Activated CD4-positive, CD25-positive, alpha-beta regulatory T cell (primary cell): Measurements from ENCODE around the gene PRDM11.
A peak's percentile ranks its signal among the peaks of the same experiment; 100 is the strongest.
"Not testable (repeated sequence)": the region's sequence is repeated elsewhere in the genome, so short reads cannot be mapped to it uniquely, and the experiment has no call there.

Experiments
- DNase-seq, 4 experiments: peaks; one replicate each; lab custom pipeline; 2025; lab: John Stamatoyannopoulos, UW

Gene PRDM11

DNA sequence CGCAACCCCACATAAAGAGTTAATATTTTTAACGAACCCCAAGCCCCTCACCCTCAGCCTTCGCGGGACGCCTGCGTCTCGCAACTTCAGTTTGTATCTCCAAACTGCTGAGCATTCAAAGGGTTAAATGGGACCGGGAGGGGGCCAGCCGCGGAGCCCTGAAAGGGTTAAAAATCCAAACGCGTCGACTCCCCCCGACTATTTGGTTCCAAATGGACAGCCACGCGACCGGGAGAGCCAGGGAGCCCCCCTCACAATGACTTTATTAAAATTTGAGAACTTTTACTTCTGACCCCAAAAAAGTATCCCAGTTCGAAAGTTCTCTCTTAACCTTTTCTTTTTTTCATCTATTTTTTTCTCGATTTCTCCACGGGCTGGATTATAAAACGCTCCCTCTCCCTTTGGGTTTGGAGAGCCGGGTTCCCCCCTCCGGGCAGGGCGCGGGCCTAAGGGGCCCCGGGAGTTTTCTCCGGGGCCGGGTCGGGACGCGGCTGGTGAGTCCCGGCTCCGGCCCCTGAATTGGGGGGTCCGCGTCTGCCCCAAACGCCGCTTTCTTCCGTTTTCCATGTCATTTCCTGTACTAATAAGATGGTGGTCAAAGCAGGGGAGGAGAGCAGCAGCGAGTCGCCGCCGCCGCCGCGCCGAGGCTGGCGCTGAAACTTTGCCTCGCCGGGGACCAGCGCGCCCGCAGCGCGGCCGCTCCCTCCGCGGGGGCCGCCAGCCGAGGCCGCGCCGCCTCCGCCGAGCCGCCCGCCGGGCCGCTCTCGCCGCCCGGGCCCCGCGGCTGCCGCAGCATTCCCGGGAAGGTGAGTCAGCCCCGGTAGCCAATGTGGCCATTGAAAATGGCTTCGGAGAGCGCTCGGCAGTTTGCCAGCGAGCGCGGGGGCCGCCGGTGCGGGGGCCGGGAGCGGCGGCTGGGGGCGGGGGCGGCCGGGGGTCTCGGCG, at the start of gene PRDM11:
Gene PRDM11, plus strand, starts transcription at position 568 of the 945 bp plus-strand sequence. CDS start 35,128 bp downstream, outside the sequence.
- peak in 2 of 4 experiments; percentile 32 to 34 for DNase-seq

DNA sequence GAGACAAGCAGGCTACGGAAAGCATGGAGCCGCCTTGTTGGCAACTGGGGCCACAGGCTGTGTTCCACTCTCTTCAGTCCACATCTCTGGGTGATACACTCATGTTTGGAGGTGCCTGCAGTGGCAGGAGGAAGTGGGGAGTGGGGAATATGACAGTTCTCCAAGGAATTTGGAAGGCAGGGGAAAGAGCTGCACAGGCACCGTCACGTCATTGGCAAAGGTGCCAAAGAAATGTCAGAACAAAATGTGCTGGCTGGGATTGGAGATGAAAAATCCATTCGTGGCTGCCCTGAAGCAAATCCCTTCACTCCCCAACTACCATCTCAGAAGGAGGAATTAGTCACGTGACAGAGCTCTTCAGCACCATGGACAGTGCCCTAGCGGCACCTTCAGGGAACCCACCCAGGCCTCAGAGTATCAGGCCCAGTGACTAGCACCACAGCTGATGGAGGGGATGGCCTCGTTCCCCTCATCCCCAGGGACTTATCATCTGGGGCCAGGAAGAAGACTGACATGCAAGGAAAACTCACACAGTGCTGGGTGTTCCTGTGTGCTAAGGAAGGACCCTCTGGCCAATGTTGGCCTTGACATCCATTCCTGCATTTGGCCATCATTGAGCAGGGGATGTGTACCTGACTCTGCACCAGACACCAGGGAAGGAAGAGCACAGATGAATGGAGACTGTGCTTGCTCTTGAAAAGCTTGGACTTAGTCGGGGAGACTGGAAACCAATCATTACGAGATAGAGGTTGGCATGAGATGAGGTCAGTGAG, 48.5 kb upstream of the PRDM11 start:
- no peak for DNase-seq

DNA sequence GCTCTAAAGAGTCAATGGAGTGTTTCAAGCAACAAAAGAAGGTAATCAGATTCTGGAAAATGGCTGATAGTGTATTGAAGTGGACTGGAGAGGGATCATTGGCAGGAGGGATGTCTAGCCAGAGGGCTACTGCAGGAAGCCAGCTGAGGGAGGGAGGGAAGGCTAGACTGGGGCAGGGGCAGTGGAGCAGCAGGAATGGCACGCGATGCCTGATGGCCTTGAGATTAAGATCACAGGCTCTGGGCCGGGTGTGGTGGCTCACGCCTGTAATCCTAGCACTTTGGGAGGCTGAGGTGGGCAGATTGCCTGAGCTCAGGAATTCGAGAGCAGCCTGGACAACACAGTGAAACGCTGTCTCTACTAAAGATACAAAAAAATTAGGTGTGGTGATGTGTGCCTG, 47.5 kb upstream of the PRDM11 start:
- no peak for DNase-seq

DNA sequence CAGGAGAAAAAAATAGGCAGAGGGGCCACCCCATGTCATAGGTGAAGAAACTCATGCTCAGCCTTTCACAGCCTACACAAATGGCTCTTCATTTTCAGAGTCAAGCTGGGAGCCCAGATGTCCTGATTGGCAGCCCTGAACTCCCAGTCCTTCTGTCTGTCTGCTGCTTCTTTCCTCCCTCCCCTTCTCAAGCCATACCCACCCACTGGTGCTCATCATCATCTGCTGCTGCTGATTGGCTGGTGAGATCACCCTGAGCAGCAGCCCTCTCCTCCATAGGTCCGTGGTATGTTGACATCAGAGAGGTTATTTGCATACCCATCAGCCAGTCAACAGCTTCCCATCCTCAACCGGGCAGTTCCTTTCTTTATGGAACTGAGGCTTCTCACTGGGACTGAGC, 46.1 kb upstream of the PRDM11 start:
- DNase-seq = no peak

DNA sequence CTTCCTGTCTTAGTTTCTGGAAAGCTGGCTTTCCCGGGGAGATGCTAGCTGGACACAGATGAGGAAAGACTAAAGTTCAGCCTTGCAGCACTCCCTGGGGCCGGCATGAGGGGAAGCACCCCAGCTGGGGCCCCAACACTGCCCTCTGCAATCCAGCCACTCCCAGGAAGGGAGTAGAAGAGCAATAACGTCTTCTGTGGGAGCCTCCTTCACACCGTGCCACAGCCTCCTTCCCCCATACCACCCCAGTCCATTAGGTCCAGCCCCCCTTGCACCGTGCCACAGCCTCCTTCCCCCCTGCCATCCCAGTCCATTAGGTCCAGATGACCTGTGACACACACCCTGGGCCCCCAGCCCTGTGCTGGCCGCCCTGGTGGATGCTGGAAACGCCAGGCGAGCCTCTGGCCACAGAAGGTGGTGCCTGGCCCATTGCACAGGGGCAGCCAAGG, 44.1 kb upstream of the PRDM11 start:
- no peak for DNase-seq

DNA sequence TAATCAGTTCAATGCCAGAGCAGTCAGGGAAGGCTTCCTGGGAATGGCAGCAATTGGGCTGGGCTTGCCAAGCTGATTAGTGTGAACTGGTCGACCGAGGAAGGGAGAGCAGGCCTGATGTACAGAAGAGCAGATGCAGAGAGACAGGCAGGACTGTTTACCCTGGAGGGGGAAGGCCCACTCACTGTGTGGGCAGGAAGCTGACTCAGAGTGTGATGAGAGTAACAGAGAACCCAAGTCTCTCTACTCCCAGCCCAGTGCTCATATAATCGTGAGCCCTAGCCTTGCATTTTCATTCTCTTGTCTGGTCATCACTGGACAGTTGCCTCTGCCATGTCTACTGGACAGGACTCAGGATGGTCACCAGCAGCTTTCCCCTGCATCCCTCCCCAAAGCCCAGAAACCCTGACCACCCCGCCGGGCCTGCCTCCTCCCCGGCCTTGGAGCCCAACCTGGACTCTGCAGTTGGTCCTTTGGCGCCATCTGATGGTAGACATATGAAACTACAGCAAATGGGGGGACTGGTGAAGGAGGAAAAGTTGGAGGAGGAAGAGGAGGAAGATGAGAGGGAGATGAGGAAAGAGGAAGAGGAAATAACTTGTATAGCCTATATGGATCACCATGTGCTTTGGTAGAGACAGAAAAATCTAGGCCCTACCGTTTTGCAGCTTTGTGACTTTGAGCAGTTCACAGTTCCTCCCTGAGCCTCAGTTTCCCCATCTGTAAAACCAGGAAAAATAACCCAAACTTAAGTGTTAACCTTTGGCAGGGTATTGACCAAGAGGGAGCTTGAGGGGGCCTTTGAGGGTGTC, 43.4 kb upstream of the PRDM11 start:
- peak in 2 of 4 experiments; percentile 11 to 41 for DNase-seq

DNA sequence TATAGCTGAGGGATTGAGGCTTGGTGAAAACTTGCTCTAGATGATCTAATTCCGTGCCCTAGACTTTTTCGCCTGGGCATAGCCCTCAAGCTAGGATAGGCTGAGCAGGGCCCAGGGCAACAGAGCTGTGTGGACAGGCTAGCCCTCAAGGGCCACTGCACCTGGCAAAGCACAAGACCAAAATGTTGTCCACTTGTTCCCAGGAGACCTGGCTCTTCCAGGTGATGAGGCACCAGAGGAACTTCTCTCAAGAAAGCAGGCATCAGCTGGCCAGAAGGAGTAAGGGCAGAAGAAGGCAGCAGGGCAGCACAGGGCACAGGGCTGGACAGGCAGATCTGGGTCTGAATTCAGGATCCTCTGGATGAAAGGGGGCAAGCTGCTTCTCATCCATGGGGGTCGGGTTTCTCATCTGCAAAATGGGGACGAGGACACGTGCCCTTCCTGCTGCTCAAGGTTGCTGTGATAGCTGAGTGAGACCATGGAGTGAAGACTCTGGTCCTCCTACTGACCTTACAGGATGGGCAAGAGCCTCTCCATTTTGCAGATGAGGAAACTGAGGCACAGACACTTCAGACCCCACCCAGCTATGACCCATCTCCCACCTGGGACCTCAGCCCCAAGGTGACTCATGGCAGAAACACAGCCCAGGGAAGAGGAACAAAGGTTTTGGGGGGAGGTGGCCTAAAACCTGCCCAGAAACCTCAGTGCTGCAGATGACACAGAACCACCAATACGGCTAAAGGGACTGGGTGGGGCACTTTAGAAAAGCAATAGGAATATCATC, 42.2 kb upstream of the PRDM11 start:
- no peak for DNase-seq

DNA sequence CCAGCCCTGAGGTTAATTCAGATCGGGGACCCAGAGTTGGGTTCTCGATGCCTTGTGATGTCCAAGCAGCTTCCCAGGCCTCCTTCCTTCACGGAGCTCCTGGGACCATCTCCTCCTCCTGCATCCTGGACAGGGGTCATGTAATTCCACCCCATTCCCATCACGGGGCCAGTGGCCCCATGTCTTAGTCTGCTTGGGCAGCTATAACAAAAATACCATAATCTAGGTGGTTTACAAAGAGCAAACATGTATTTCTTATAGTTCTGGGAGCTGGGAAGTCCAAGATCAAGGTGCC, 41.7 kb upstream of the PRDM11 start:
- no peak for DNase-seq

DNA sequence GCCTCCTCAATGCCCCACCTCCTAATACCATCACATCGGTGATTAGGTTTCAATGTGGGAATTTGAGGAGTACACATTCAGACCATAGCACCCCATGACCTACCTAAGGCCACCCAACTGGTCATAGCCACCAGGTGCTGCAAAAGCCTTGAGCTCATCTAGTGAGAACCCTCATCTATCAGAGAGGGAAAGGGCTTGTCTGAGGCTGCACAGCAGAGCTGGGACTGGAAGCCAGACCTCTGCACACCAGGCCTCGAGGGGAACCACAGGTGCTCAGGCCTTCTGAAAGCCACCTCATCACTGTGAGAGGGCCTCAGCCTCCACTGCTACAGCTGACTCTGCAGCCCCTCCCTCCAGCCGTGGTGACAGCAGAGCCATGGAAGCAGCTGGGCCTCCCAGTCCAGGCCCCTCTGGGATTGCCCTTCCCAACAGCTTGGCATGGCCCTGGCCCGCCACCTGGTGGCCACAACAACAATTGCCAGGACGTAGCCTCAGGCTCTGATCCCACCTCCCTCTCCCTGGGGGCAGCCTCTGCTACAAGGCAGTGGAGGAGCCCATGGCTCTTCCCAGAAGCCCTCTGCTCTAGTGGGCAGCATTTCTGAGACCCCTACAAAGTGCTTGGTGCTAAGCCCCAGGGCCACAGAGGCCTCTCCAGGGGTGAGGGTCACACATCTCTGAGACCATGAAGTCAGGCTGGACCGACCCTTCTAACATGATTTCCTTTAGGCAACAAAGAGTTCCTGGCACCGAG, 41.0 kb upstream of the PRDM11 start:
- DNase-seq = peak in 3 of 4 experiments; percentile 21 to 39 (median 27)

DNA sequence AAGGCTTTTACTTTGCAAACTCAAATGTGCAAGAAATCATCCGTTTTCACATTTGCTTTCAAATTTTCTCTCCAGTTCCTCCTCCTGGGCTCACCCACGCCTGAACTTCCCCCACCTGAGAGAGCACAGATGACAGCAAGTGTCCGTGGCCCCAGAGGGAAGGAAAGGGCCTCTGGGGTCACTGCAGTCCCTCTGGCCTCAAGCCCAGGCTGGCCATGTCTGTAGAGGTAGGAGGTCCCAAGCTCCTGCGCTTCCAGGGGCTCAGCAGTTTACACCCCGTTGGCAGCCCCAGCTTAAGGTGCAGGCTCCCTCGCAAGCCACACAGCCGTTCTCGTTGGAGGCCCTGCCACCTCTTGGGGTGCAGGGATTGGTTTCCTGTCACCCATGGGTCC, 40.5 kb upstream of the PRDM11 start:
- DNase-seq = no peak

DNA sequence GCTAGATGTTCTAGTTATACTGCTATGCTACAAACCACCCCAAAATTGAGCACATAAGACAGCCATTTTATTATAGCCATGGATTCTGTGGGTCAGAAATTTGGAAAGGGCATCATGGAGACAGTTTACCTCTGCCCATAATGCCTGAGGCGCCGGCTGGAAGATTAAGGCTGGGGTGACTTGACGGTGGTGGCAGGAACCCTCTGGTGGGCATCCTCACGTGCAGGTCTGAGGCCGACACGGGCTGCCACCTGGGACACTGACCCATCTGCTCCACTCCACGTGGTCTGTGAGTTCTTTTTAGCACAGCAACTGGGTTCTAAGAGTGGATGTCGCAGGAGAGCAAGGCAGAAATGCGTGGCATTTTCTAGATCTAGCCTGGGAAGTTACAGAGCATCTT, 40.0 kb upstream of the PRDM11 start:
- DNase-seq = no peak

DNA sequence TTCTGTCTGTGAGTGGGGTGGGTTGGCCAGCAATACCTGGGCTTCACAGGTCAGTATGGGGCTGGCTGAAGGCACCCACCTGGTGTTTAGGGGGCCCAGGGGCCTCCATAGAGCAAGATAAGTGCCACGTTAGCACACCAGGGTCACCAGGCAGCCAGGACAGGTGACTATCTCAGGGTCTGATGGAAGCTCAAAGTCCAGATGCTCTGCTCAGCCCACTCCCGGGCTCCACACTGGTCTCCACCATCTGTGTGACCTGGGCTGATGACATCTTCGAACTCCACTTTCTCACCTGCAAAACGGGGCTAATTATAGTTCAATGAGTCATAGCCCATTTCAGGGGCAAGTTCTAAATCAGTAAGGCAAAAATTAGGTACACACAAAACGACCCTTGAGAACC, 39.4 kb upstream of the PRDM11 start:
- DNase-seq = no peak

DNA sequence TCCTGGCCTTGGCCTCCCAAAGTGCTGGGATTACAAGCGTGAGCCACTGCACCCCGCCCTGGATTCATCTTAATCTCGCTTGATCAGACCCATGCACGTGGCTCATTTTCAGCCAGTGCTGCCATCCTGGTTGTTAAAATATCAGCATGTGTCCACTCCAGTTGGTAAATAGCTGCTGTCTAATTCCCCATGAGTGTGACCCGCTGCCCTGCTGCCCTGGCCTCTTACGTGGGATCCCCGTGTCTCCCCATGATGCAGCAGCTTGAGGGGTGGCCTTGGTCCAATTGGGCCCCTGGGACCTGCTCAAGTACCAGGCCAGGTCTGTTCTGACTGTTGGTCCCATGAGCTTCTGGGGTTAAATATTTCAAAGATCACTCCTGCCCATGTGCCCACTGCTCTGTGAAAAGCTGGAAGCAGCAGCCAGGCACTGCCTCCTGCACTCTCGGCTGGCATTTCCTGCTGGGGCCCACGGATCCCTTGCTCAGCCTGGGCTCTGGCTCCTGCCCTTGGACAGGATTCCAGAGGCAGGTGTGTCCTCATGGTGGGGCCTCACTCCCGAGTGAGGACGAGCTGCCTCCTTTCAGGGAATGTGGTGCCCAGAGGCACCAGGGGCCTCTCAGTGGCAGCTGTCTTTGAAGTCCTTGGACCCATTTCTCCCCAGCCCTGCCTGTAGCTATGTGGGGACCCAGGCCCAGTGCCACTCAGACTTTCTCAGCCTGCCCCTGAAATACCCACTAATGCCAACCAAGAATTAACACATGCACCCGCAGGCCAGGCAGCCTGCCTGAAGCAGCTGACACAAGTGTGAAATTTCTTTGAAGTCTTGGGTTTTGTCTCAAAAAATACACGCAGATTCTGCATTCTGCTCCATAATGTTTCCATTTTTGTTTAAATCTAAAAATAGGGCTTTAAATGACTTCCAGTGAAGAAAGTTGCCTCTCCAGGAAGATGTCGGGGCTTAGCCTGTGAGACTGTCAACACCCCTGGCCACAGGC, 38.1 kb upstream of the PRDM11 start:
- no peak for DNase-seq

DNA sequence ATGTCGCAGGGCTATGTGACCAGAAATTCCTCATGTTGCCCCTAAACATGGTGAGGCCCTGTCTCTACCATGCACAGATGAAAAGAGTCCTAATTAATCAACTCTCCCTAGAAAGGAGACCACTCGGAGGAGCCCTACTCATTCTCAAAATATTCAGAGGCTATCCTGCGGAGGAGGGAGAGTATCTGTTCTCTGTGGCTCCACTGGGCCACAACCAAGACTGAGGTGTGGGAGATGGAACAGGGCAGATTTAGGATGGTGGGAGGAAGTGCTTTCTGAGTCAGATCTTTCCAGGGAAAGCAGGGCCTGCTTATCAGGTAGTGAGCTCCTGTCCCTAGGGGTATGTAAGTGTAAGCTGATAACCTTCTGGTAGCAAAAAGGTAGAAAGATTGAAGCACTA, 37.0 kb upstream of the PRDM11 start:
- DNase-seq = no peak

DNA sequence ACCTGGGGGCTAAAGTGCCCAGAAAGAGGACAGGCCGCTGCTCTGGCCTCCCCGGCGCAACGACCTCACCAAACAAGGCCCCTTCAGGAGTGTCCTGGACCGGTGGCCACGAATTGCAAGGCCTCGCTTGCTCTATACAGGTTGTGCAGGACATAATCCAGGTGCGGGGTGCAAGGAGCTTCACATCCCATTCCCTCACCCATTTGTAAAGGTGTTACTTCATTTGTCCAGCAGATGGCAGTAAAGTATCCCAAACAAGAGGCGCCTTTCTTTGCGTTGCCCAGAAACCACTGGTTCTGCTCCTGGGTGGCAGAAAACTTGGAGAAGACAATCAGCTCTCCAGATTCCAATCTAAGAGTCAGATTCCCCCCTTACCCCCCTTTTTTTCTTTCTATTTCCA, 35.9 kb upstream of the PRDM11 start:
- DNase-seq = no peak

DNA sequence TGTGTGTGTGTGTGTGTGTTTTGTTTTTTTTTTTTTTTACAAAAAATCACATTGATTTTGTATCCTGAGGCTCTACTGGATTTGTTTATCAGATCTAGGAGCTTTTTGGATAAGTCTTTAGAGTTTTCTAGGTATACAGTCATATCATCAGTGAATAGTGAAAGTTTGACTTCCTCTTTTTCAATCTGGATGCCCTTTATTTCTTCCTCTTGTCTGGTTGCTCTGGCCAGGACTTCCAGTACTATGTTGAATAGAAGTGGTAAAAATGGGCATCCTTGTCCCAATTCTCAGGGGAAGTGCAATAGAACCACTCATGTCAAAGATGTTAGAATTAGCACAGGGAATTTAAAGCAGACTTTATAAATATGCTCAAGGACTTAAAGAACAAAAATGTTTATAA, 32.6 kb upstream of the PRDM11 start:
- DNase-seq = no peak

DNA sequence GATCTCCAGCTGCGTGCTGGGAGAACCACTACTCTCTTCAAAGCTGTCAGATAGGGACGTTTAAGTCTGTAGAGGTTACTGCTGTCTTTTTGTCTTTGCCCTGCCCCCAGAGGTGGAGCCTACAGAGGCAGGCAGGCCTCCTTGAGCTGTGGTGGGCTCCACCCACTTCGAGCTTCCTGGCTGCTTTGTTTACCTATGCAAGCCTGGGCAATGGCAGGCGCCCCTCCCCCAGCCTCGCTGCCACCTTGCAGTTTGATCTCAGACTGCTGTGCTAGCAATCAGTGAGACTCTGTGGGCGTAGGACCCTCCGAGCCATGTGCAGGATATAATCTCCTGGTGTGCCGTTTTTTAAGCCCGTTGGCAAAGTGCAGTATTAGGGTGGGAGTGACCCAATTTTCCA, 18.6 kb upstream of the PRDM11 start:
- DNase-seq = not testable (repeated sequence)

DNA sequence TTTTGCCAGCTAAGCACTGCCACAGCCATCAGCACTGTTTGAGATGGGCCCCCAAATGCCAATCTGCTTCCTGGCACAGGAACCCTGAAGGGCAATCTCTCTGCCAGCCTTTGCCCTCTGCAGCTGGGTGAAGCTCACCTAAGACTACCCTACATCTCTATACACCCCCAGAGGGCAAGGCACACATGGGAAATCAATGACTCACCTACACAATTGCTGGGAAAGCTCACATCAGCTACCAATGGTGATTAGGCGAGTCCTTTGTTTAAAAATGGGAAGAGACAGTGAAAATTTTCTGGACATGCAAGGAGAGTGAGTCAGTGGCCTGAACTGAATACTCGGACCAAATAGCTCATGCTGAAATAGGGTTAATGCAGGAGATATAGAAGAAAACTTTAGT, 12.6 kb upstream of the PRDM11 start:
- DNase-seq = no peak

DNA sequence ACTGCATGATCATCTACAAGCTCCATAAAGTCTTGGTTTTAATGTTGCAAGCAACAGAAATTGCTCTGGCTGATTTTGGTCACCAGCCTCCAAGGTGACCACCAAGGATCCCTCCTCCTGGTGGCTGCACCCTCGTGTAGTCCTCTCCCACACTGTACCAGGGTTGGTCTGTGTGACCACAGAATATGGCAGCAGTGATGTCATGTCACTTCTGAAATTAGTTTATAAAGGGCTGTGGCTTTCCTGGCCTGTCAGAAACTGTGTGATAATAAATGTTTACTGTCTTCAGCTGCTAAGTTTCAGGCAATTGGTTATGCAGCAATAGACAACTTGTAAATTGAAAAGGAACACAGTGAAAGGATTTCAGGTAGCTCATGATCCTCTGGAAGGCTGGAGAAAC, 5.3 kb upstream of the PRDM11 start:
- no peak for DNase-seq

DNA sequence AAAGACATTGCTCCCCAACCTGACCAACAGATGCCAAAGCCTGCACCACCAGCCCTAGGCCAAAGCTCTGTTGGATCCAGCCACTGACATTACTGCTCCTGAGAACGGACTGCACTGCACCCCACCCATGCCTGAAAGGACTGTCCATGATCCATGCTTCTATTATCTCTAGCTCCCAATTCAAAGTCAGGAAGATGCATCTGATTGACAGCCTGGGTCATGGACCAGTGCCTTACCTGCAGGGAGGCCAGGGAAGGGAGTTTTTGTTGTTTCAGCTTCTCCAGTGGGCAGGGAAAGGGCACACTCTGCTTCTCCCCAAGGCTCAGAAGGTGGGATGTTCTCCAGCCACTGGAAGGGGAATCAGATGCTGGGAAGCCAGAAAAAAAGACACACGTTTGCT, 4.8 kb upstream of the PRDM11 start:
- no peak for DNase-seq
